Measurements from ENCODE around the gene LRP1B. TPM values are rescaled to one million over a fixed set of nuclear protein-coding genes. Genes with fewer than 3 reads are reported as not detected.

LRP1B gene
- total and polyA plus RNA-seq, 4 donors: 0.01 to 0.84 (median 0.17) TPM

- no peak overlapping the region for H3K27ac ChIP-seq (ENCODE audit: low read depth in 1 of 2, low read length in 2 of 2)
- H3K9me3 ChIP-seq (ENCODE audit: control insufficient read depth in 4 of 4, low read length in 3 of 4): no peaks in the 10 kb centered on the region
- no peaks in the 10 kb centered on the region for H3K4me1 ChIP-seq (ENCODE audit: control insufficient read depth in 4 of 4, insufficient read depth in 4 of 4, low read length in 3 of 4)
- H3K27me3 ChIP-seq (ENCODE audit: control insufficient read depth in 4 of 4, insufficient read depth in 4 of 4, low read length in 3 of 4): no peaks in the 10 kb centered on the region
- DNase-seq (ENCODE audit: low spot score): no peak
- WGBS: 97% methylated on average over 1 of the region's 1 CpG
- no peak overlapping the region for H3K9ac ChIP-seq (ENCODE audit: low read depth in 1 of 2, low read length in 2 of 2)
- TF ChIP-seq HNF4A (conservative IDR thresholded peaks at IDR 0.05) (no peak), TAF1 (conservative IDR thresholded peaks at IDR 0.05) (no peak), EGR1 (IDR thresholded peaks at IDR 0.05; ENCODE audit: low read depth in 2 of 2) (no peak), NR2F2 (IDR thresholded peaks at IDR 0.05) (no peak), YY1 (IDR thresholded peaks at IDR 0.05) (no peak), JUND (IDR thresholded peaks at IDR 0.05) (no peak), CTCF (IDR thresholded peaks at IDR 0.05; ENCODE audit: low read depth, low read length, missing input control) (no peak), ATF3 (IDR thresholded peaks at IDR 0.05) (no peak), FOXA2 (IDR thresholded peaks at IDR 0.05) (no peak), HNF4G (IDR thresholded peaks at IDR 0.05) (no peak), FOXA1 (IDR thresholded peaks at IDR 0.05) (no peak), REST (IDR thresholded peaks at IDR 0.05) (no peak), SP1 (IDR thresholded peaks at IDR 0.05) (no peak), GABPA (IDR thresholded peaks at IDR 0.05 in 1 of 2, conservative IDR thresholded peaks at IDR 0.05 in 1 of 2) (no peak), RXRA (IDR thresholded peaks at IDR 0.05) (no peak), RAD21 (IDR thresholded peaks at IDR 0.05) (no peak)
- TF ChIP-seq, protein P1, sequence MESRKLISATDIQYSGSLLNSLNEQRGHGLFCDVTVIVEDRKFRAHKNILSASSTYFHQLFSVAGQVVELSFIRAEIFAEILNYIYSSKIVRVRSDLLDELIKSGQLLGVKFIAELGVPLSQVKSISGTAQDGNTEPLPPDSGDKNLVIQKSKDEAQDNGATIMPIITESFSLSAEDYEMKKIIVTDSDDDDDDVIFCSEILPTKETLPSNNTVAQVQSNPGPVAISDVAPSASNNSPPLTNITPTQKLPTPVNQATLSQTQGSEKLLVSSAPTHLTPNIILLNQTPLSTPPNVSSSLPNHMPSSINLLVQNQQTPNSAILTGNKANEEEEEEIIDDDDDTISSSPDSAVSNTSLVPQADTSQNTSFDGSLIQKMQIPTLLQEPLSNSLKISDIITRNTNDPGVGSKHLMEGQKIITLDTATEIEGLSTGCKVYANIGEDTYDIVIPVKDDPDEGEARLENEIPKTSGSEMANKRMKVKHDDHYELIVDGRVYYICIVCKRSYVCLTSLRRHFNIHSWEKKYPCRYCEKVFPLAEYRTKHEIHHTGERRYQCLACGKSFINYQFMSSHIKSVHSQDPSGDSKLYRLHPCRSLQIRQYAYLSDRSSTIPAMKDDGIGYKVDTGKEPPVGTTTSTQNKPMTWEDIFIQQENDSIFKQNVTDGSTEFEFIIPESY (IDR thresholded peaks at IDR 0.05): no peak
- TF ChIP-seq, protein P2, sequence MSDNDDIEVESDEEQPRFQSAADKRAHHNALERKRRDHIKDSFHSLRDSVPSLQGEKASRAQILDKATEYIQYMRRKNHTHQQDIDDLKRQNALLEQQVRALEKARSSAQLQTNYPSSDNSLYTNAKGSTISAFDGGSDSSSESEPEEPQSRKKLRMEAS (IDR thresholded peaks at IDR 0.05): no peak
- no peak overlapping the region for H3K4me3 ChIP-seq (ENCODE audit: low read depth in 1 of 3, low read length in 3 of 3)
- H3K36me3 ChIP-seq (ENCODE audit: control insufficient read depth in 4 of 4, insufficient read depth in 3 of 4, low read depth in 1 of 4, low read length in 3 of 4): no peaks in the 10 kb centered on the region
Measured at GRCh38 chr2:141869572-141869971, 261.2 kb downstream of the LRP1B start.
